Hepatic stellate cell (primary cell): ENCODE results near the gene SLC30A3.

ENCODE experiments used
- DNase-seq: peaks from one replicate; pipeline ENCODE4 v3.0.0; 2011; ENCODE audit warnings: low spot score

Gene SLC30A3

DNA sequence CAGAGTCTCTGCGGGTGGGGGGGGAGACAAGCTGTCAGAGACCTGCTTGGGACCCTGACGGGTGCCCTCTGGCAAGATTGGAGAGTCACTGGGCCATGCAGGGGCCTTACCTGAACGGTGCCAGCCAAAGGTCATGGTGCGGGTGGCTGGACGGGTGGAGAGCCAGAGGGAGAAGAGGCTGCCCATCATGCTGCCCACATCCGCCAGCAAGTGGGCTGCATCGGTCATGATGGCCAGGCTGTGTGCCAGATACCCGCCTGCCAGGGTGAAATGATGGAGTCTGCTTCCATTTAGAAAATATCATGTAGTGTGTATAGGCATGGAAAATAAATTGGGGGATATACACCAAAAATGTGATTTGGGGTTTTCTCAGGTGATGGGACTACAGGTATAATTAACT lies 4.8 kb downstream of the SLC30A3 start:
- no peak for DNase-seq

DNA sequence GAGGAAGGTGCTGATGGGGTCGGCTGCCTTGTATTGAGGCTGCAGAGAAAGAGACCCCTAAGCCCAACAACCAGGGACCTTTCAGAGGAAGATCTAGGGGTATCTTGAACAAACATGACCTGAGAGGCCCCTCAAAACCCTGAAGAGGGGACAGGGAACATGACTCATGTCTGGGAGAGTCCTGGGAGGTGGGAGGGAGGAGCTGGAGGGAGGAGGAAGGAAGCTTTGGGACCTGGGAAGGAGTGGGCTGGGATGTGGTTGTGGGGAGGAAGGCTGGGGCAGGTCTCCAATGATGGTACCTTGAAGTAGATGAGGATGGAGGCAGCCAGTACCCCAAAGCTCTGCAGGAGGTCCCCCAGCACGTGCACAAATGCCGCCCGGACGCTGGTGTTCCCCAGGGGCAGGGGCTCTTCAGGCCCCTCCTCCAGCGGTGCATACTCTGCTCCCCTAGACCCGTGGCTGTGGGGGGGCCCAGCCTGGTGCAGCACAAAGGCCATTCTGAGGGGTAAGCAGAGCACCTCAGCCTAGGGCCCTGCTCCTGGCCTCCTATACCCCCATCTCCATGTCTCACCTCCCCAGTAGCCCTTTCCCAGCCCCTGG lies 5.9 kb downstream of the SLC30A3 start:
- no peak for DNase-seq

DNA sequence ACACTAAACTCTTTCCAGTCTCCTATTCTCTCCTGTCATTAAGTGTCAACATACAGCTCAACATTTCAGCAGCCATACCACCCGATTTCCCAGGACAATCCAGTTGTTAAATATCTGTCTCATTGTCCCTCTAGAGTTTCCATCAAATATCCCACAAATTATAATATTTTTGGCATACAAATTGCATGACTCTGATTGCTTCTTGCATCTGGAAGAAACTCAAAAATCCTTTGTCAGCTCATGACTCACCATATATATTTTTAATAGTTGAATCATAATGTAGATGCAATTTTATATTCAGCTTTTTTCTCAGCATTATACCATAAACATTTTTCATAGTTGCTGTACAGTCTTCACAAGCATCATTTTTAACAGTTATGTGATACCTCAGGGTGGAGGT lies 7.2 kb downstream of the SLC30A3 start:
- DNase-seq: peak; percentile 85

DNA sequence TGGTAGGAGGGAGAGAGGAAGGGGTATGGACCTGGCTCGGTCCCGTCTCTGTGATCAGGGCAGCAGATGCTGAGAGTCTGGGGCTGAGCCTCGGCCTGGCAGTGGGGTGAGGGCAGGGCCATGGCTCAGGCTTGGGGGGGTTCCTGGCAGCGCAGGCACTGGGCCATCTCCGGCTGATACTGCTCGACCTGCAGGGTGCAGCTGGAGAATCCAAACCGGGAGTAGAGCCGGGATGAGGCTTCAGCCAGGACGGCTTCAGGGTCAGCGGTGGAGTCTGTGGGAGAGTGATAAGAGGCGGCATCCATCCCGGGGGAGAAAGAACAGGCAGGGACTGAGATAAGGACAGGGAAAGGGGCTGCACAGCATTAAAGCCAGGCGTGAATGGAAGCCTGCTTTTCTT lies 7.7 kb downstream of the SLC30A3 start:
- DNase-seq: no peak

DNA sequence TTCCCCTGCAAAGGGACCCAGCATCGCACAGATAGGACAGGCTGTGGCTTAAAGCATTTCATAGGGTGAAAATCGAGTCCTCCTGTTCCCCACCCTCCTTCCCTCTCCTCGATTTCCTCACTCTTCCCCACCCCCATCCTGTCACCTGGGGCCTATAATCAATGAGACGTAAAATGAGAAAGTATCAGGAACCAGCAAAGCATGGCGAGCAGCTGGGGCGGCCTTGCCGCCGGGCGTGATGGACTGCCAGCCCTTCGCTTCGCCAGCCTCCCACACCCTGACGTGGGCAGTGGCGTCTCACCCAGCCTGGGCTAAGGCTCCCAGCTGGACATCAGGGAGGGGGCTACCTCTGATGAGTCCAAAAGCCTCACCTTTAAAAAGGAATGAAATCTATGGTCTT lies 11.1 kb downstream of the SLC30A3 start:
- DNase-seq: no peak

DNA sequence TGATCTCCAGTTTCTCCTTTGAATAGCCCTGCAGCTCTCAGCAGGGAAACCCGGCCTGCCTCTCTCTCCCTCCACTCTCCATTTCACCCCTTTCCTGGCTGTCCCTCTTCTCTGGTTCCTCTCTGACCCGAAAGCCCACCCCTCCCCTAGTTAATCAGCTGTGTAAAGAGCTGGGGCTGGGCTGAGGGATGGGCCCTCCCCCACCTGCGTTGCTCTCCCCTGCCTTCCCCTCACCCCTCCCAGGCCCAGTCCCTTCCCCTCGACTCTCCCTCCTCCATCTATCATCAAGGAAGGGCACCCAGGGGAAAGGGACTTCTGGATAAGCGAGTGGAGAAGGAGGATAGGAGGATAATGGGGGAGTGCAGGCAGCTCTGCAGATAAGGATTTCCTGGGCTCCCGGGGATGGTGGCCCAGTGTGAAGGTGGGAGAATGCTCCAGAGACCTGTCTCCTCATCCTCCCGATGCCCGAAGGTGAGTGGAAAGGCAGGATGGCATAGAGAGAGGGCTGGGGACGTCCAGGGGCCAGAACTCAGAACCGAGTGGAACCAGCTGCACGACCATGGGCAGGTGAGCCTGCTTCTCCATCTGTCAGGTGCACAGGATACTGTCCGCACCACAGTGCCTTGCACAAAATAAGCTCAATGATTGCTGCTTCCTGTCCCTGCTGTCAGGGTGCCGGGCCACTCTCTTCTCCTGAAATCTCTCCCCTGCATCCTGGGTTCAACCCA lies 12.0 kb downstream of the SLC30A3 start:
- DNase-seq: no peak

DNA sequence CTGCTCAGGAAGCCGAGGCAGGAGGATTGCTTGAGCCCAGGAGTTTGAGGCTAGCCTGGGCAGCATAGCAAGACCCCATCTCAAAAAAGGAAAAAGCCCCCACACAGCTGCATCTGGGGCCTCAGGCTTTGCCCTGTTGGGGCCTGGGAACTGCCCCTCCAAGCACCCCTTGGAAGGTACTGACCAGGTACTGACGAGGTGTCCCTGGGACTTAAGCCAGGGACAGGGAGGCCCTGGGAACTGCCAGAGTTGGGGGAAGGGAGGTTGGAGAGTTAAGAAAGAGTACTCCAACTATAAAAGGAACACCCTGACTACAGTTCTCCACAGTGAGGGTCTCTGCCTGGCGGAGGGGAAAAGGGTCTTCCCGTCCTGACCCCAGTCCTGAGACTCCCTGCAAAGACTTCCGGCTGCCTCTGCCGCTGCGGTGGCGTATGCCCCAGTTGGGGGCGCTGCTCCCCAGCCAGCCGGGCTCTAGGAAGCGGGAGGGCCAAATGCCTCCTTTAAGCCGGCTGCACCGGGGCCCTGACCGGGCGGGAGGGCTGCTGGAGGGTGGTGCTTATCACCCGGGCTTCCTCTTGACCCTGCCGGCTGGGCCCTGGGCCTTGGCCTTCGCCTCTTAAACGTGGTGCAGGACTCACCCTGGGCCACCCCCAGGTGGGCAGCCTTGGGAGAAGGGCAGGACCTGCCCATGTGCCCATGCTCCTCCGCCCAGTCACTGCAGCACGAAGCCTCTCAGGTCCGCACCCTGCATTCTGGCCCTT lies 12.8 kb downstream of the SLC30A3 start:
- peak; percentile 69 for DNase-seq

DNA sequence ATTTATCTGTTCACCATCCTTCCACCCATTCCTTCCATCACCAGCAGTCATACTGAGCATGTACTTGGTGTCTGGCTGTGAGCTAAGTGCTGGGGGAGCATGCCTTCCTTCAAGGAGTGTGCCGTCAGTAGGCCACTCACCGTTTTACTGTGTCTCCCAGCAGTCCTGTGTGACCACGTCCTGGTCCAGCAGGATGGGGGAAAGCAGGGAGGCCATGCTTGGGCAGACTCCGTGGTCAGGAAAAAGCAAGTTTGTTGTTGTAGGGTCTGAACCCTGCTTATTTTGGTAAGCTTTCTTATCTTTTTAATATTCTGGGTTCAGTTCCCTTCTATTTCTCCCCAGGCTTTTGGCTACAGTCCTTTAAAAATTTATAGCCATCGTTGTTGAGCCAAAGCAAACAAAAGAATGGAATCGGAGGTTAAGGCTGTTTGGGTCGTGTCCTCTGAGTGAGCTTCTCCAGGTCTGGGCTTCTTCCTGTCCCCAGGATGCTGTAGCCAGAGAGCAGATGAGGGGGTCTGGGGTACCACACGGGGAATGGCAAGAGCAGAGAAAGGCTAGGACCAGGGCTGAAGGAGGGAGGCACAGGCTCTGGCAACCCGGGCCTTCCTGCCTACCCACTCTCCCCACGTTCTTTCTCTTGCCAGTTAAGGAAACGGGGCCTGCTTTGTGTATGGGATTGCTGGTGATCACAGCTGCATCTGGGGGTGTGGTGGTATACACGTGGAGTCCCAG lies 13.5 kb downstream of the SLC30A3 start:
- peak; percentile 65 for DNase-seq

DNA sequence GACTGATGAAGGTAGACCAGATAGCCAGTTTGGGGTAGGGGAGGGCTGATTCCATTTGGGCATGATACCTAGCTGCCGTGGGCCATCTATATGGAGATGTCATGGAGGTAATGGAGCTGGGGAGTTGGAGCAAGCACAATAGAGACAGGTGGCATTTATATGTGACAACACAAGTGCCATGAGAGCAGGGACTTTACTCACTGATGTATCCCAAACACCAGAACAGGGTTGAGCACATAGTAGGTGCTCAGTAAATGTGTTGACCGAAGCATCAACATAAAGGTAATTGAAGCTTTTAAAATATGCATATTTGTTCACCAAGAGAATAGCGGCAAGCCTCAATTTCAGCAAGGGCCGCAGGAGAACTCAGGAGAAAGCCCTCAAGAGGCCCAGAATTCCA lies 15.0 kb downstream of the SLC30A3 start:
- DNase-seq: no peak

DNA sequence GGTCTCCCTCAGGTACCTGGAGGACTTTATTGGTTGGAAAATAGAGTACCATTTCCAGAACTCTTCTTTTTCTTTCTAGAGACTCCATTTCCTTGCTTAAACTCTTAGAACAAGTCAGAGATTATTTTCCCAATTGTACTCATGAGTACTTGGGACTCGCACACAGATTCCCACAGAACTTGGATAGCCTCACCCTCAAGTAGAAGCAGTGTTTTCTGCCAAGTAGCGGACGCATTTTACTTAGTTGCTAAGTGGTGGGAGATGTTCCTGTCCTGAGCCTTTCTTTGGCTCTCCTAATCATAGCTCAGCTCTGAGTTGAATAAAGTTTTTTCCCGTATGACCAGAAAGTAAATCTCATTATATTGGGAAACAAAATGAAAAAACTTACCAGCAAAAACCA lies 17.2 kb downstream of the SLC30A3 start:
- DNase-seq: no peak

DNA sequence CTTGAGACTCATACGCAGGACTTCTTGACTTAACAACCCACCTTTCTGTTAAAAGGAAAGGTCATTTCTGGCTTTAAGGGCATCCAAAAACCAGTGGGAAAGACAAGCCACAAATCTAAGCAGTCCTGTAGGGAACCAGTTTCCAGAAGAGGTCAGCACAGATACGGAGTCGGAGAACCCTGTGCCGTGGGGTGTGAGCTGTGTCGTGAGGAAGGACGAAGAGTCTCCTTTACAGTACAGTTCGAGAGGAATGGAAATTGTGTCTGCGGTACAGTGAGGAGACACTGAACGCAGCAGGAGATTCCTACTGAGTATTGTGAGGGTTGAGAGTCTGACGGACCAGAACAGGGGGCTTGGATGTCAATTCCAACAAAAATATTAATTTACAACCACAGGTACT lies 17.7 kb downstream of the SLC30A3 start:
- DNase-seq: no peak

DNA sequence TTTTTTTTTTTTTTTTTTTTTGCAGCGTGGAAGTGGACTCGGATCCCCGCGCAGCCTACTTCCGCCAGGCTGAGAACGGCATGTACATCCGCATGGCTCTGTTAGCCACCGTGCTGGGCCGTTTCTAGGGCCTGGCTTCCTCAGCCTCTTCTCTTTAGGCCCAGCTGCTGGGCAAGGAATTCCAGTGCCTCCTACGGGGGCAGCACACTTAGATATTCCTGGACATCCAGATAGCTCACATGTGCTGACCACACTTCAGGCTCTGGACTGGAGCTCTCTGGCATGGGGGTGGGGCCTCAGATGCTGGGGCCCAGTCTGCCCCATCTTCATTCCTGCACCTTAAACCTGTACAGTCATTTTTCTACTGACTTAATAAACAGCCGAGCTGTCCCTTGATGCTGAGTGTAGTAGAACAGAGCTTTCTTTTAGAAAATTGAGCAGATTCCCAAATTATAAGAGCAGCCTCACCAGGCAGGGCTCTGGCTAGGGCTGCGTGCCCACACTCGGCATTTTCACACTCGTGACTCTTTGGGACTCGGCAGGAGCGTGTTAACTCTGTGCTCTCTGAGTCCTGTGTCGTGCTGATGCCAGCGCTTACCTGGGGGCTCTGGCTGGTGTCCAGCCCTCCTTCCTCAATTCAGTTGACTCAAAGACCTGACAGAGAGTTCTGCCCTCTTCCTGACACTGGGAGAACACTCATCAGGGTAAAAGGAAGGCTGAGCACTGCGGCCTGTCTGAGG lies 19.3 kb downstream of the SLC30A3 start:
- no peak for DNase-seq

DNA sequence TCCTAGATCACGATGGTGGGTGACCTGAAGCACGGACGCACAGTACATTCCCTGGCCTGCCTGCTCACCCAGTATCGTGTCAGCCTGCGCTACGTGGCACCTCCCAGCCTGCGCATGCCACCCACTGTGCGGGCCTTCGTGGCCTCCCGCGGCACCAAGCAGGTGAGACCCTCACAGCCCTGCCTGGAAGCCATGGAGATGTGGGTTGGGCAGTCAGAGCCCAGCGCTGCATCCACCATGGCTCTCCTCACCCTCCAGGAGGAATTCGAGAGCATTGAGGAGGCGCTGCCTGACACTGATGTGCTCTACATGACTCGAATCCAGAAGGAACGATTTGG lies 20.3 kb downstream of the SLC30A3 start:
- DNase-seq: no peak

DNA sequence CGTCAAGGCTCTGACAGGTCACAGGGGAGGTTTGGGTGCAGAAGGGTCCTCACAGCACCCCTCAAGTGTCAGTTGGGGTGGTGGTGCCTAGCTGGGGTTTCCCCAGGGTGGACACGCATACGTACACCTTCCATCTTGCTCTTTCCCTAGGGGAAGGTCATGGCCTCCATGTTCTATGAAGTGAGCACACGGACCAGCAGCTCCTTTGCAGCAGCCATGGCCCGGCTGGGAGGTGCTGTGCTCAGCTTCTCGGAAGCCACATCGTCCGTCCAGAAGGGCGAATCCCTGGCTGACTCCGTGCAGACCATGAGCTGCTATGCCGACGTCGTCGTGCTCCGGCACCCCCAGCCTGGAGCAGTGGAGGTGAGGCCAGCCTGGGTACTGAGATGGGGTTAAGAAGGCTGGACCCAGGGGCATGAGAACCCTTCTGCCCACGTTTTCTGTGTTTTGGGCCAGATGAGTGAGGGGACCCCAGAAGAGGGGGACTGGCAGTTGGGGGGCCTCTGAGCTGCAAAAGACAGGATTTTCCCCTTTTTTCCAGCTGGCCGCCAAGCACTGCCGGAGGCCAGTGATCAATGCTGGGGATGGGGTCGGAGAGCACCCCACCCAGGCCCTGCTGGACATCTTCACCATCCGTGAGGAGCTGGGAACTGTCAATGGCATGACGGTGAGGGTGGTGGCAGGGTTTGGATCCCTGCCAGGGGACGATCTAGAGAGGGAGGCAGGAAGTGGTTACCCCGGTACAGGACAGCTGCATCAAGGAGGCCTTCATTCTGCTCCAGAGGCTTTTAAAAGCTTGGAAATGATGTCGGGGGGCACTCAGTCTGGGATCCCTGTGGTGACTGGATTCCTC lies 20.9 kb downstream of the SLC30A3 start:
- no peak for DNase-seq

DNA sequence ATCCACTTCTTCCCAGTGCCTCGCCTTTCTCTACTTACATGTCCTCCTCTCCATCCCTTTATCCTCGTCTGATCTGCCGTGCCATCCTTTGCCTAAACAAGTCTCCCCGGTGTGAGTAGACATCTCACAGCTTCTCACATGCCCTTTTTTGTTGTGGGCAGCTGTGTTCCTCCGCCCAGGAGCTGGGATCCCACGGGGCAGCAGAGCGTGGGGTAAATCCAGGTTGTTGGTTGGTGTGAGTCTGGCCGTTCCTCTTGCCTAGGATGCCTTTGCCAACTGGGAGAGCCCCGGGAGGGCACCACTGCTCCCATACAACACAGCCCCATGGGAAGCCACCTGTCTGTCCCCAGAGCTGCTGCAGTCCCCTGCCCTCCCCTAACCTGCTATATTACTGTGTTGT lies 22.4 kb downstream of the SLC30A3 start:
- no peak for DNase-seq

DNA sequence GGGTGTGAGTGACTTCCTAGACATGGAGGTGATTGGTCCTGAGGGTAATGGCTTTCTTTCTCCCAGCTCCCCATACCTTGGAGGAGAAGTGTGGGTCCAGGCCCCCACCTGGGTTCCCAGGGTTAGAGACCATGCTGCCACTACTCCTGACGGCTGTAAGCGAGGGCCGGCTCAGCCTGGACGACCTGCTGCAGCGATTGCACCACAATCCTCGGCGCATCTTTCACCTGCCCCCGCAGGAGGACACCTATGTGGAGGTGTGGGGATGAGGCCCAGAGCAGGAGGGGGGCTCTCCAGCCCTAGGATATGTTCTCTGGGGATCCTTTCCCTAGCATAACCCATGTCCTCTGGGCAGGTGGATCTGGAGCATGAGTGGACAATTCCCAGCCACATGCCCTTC lies 23.9 kb downstream of the SLC30A3 start:
- no peak for DNase-seq

DNA sequence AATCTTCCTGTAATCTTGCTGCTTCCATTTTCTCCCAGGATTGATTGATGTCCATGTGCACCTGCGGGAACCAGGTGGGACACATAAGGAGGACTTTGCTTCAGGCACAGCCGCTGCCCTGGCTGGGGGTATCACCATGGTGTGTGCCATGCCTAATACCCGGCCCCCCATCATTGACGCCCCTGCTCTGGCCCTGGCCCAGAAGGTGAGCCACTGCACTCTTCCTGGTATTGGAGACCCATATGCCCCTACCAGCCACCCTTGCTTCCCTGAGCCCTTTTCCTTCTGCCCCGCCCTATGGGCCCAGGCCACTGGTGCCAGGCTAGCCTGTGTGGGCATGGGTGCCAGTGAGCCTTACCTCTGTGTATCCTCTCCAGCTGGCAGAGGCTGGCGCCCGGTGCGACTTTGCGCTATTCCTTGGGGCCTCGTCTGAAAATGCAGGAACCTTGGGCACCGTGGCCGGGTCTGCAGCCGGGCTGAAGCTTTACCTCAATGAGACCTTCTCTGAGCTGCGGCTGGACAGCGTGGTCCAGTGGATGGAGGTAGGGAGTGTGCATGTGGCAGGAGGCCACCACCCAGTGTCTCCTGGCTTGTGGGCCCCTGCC lies 25.4 kb downstream of the SLC30A3 start:
- DNase-seq: no peak

DNA sequence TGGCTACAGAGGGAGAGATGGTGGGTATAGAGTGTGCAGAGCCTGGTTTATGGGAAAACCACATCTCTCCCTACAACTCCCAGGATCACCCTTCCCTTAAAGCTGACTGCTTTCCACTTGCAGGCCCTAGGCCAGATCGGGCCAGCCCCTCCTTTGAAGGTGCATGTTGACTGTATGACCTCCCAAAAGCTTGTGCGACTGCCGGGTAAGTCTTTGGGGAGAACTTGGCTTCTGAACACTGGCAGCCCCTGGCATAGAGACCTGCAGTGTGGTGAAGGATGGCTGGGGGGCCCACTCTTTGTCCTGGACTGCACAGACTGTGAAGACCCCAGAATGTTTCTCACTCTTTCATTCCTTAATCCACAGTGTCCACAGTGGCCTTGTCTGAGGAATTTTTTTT lies 26.2 kb downstream of the SLC30A3 start:
- DNase-seq: no peak

DNA sequence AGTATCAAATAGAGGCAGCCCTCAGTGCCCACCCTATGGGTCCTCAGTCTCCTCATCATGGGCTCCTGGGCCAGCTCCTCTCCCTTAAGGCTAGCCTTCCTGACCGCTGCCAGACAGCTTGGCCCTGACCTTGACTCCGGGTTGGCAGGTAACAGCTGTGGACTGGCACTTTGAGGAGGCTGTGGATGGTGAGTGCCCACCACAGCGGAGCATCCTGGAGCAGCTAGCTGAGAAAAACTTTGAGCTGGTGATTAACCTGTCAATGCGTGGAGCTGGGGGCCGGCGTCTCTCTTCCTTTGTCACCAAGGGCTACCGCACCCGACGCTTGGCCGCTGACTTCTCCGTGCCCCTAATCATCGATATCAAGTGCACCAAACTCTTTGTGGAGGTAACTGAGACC lies 26.7 kb downstream of the SLC30A3 start:
- no peak for DNase-seq

DNA sequence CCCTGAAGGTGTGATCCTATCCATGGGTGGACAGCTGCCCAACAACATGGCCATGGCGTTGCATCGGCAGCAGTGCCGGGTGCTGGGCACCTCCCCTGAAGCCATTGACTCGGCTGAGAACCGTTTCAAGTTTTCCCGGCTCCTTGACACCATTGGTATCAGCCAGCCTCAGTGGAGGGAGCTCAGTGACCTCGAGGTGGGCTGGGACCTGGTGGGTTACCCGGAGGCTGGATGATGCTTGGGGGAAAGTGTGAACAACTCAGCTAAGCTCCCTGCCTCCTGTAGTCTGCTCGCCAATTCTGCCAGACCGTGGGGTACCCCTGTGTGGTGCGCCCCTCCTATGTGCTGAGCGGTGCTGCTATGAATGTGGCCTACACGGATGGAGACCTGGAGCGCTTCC lies 29.5 kb downstream of the SLC30A3 start:
- DNase-seq: no peak

DNA sequence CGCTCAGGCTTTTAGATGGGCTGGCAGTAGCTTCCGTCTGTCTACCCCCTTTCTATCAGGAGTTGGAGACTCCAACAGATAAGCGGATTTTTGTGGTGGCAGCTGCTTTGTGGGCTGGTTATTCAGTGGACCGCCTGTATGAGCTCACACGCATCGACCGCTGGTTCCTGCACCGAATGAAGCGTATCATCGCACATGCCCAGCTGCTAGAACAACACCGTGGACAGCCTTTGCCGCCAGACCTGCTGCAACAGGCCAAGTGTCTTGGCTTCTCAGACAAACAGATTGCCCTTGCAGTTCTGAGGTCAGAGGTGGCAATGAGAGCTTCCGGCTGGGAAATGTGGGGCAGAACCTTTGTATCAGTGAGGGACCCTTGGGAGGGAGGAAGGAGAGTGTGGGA lies 30.9 kb downstream of the SLC30A3 start:
- no peak for DNase-seq
